H1 (cell line): Measurements from ENCODE around the gene HBD. TPM values are rescaled to one million over a fixed set of nuclear protein-coding genes. Genes with fewer than 3 reads are reported as not detected.

Source experiments
- CTCF ChIA-PET: fragments of 300-600 bp; sonication (Branson Sonifier 250); formaldehyde crosslinking; loops from one replicate; lab custom pipeline; 2021; ENCODE audit not compliant: partially characterized antibody; lab: Charles Lee
- POLR2A ChIA-PET: fragments of 300-600 bp; sonication (Branson Sonifier 250); formaldehyde crosslinking; loops from one replicate; lab custom pipeline; 2021; ENCODE audit warnings: inconsistent platforms; ENCODE audit not compliant: partially characterized antibody; lab: Charles Lee
- DNase-seq, 2 experiments: peaks; one replicate each; pipeline versions ENCODE4 v3.0.0 to v3.0.0-alpha.2; 2010 to 2022; ENCODE audit warnings: low spot score in 2 of 2, low read depth in 1 of 2, mixed read lengths in 1 of 2
- FAIRE-seq: peaks from 2 replicates; lab custom pipeline; 2011; peaks lifted over from hg19 to GRCh38; lab: Jason Lieb, UNC
- H2AFZ ChIP-seq: 2 replicates; pipeline ENCODE4 v1.8.1; 2012; ENCODE audit warnings: low read length, inconsistent platforms
- H2AK5ac ChIP-seq: 2 replicates; pipeline ENCODE4 v1.6.1; 2013; ENCODE audit warnings: low read depth, low read length
- H2BK120ac ChIP-seq: replicated peaks from 2 replicates; pipeline ENCODE3; 2013; ENCODE audit warnings: low read depth, low read length, inconsistent platforms
- H2BK12ac ChIP-seq: 2 replicates; pipeline ENCODE4 v1.6.1; 2013; ENCODE audit warnings: low read depth, low read length
- H2BK15ac ChIP-seq: 2 replicates; pipeline ENCODE4 v1.6.1; 2013; ENCODE audit warnings: low read length
- H2BK20ac ChIP-seq: 2 replicates; pipeline ENCODE4 v1.6.1; 2013; ENCODE audit warnings: low read length
- H2BK5ac ChIP-seq: 2 replicates; pipeline ENCODE4 v1.6.1; 2013; ENCODE audit warnings: low read depth, low read length
- H3K14ac ChIP-seq: 2 replicates; pipeline ENCODE4 v1.6.1; 2013; ENCODE audit warnings: inconsistent platforms; ENCODE audit not compliant: insufficient read length
- H3K18ac ChIP-seq: 2 replicates; pipeline ENCODE4 v1.6.1; 2013; ENCODE audit warnings: low read length; ENCODE audit errors: extremely low read depth
- H3K23ac ChIP-seq: 2 replicates; pipeline ENCODE4 v1.6.1; 2013; ENCODE audit warnings: inconsistent platforms; ENCODE audit not compliant: insufficient read length
- H3K23me2 ChIP-seq: 2 replicates; pipeline ENCODE4 v1.6.1; 2013; ENCODE audit warnings: low read depth, low read length
- H3K27ac ChIP-seq: 2 replicates; pipeline ENCODE4 v1.6.1; 2011; ENCODE audit warnings: low read depth, low read length, inconsistent platforms
- H3K27me3 ChIP-seq, 4 experiments: replicated peaks in 1 of 4; 1 replicate in 1 of 4; 2 replicates in 3 of 4; pipeline versions ENCODE4 v1.6.1 to v1.8.1; 2011 to 2013; ENCODE audit warnings: low read length in 3 of 4, mild to moderate bottlenecking in 3 of 4, inconsistent platforms in 2 of 4, mixed read lengths in 2 of 4, moderate library complexity in 1 of 4; ENCODE audit not compliant: control insufficient read depth in 3 of 4, insufficient read depth in 3 of 4; ENCODE audit errors: extremely low read depth in 1 of 4
- H3K36me3 ChIP-seq, 4 experiments: 2 replicates each; pipeline versions ENCODE4 v1.6.1 to v1.8.1; 2011 to 2013; ENCODE audit warnings: mild to moderate bottlenecking in 4 of 4, low read length in 3 of 4, moderate library complexity in 2 of 4, control low read depth in 1 of 4, inconsistent platforms in 1 of 4; ENCODE audit not compliant: insufficient read depth in 4 of 4, control insufficient read depth in 2 of 4
- H3K4ac ChIP-seq: replicated peaks from 2 replicates; pipeline ENCODE3; 2013; ENCODE audit warnings: low read length, low read depth, mixed read lengths, inconsistent platforms; ENCODE audit not compliant: insufficient read length
- H3K4me1 ChIP-seq, 4 experiments: replicated peaks in 1 of 4; 1 replicate in 1 of 4; 2 replicates in 3 of 4; pipeline versions ENCODE4 v1.6.1 to v1.8.1; 2011 to 2013; ENCODE audit warnings: low read length in 3 of 4, inconsistent platforms in 2 of 4, mixed read lengths in 1 of 4; ENCODE audit not compliant: insufficient read depth in 4 of 4, control insufficient read depth in 3 of 4
- H3K4me2 ChIP-seq, 2 experiments: 2 replicates each; pipeline versions ENCODE4 v1.6.1 to v1.8.1; 2011 to 2013; ENCODE audit warnings: low read depth in 2 of 2, low read length in 2 of 2, control low read depth in 1 of 2, inconsistent platforms in 1 of 2, mild to moderate bottlenecking in 1 of 2; ENCODE audit not compliant: insufficient read depth in 1 of 2
- H3K4me3 ChIP-seq, 4 experiments: fragments of 200-600, 300-600 bp in 1 of 4; sonication (generic), shearing (Covaris generic), sonication (Bioruptor Twin) in 1 of 4; 2 replicates each; pipeline versions ENCODE4 v1.5.1 to v1.8.1; 2011 to 2016; ENCODE audit warnings: low read length in 4 of 4, low read depth in 3 of 4, control low read depth in 2 of 4, inconsistent platforms in 2 of 4, mild to moderate bottlenecking in 2 of 4, mixed read lengths in 1 of 4, moderate library complexity in 1 of 4; ENCODE audit not compliant: insufficient read depth in 2 of 4; ENCODE audit errors: extremely low read depth in 1 of 4
- H3K56ac ChIP-seq: replicated peaks from 2 replicates; pipeline ENCODE3; 2013; ENCODE audit warnings: low read depth, mild to moderate bottlenecking, mixed read lengths, low read length, inconsistent platforms; ENCODE audit not compliant: insufficient read length
- H3K79me1 ChIP-seq: 2 replicates; pipeline ENCODE4 v1.6.1; 2013; ENCODE audit warnings: low read depth, low read length, control low read depth
- H3K79me2 ChIP-seq, 2 experiments: 2 replicates each; pipeline versions ENCODE4 v1.6.1 to v1.8.1; 2012 to 2013; ENCODE audit warnings: low read length in 2 of 2, mild to moderate bottlenecking in 2 of 2, inconsistent platforms in 1 of 2; ENCODE audit not compliant: insufficient read depth in 2 of 2, control insufficient read depth in 1 of 2
- H3K9ac ChIP-seq, 4 experiments: replicated peaks in 1 of 4; 1 replicate in 1 of 4; 2 replicates in 3 of 4; pipeline versions ENCODE4 v1.6.1 to v1.8.1; 2011 to 2013; ENCODE audit warnings: low read depth in 3 of 4, low read length in 3 of 4, control low read depth in 2 of 4, mild to moderate bottlenecking in 2 of 4, moderate library complexity in 2 of 4, inconsistent platforms in 1 of 4; ENCODE audit errors: extremely low read depth in 1 of 4
- H3K9me3 ChIP-seq, 2 experiments: 2 replicates each; pipeline versions ENCODE4 v1.6.1 to v1.8.1; 2012 to 2013; ENCODE audit warnings: mild to moderate bottlenecking in 2 of 2, moderate library complexity in 2 of 2, control low read depth in 1 of 2, inconsistent platforms in 1 of 2, low read depth in 1 of 2, low read length in 1 of 2, mixed read lengths in 1 of 2; ENCODE audit not compliant: insufficient read depth in 2 of 2
- H4K20me1 ChIP-seq, 2 experiments: replicated peaks in 1 of 2; 2 replicates each; pipeline versions ENCODE3 to v1.8.1; 2011 to 2013; ENCODE audit warnings: inconsistent platforms in 2 of 2, low read length in 2 of 2, mild to moderate bottlenecking in 1 of 2; ENCODE audit not compliant: insufficient read depth in 2 of 2, control insufficient read depth in 1 of 2
- H4K5ac ChIP-seq: 2 replicates; pipeline ENCODE4 v1.6.1; 2013; ENCODE audit warnings: low read length, low read depth, mixed read lengths, inconsistent platforms; ENCODE audit not compliant: insufficient read length
- H4K8ac ChIP-seq: 2 replicates; pipeline ENCODE4 v1.8.0; 2013; ENCODE audit warnings: mild to moderate bottlenecking, moderate library complexity, low read length, inconsistent platforms; ENCODE audit not compliant: insufficient read depth; ENCODE audit errors: extremely low read depth
- H4K91ac ChIP-seq: replicated peaks from 2 replicates; pipeline ENCODE3; 2013; ENCODE audit warnings: low read length, mixed read lengths, inconsistent platforms; ENCODE audit not compliant: insufficient read length
- ATF2 ChIP-seq: IDR thresholded peaks from 2 replicates; pipeline ENCODE4 v1.6.1; 2012; ENCODE audit warnings: low read length, inconsistent platforms
- TAF7 ChIP-seq: optimal IDR thresholded peaks from 2 replicates; pipeline ENCODE3; 2011; ENCODE audit warnings: low read depth, mild to moderate bottlenecking, inconsistent platforms, low read length, moderate library complexity, borderline replicate concordance
- WGBS, 2 experiments: shearing (Covaris generic) in 1 of 2; methylation state at CpG; one replicate each; pipeline versions ENCODE4 v1.1.6 to v1.1.7; 2013 to 2015; ENCODE audit warnings: low lambda C conversion rate in 2 of 2, mixed read lengths in 2 of 2, inconsistent platforms in 1 of 2, low coverage in 1 of 2, missing lambda C conversion rate in 1 of 2; ENCODE audit not compliant: insufficient replicate concordance in 2 of 2, insufficient coverage in 1 of 2, insufficient read length in 1 of 2; ENCODE audit errors: extremely low coverage in 1 of 2, missing lambda C conversion rate in 1 of 2; 5-methylcytosine and 5-hydroxymethylcytosine counted together
- polyA plus RNA-seq, 7 experiments: library from polyadenylated mRNA; depleted of rRNA in 3 of 7; stranded (reverse) in 5 of 7; unstranded in 2 of 7; fragments of >200 nt in 5 of 7; fragments of 200-250 nt in 2 of 7; gene quantifications; 1 replicate in 5 of 7; 2 replicates in 1 of 7; 4 replicates in 1 of 7; pipeline versions ENCODE4 v1.2.1 to v1.2.3, GENCODE V29; 2011 to 2013; ENCODE audit warnings: missing spikeins in 2 of 7, mixed read lengths in 2 of 7
- total RNA-seq: library from RNA; stranded (reverse); fragmentation: NEBNext Ultra II Directional; extraction: Animal tissue kit (Norgen Biotek cat#: 25700); gene quantifications from 2 replicates; pipeline ENCODE4 v1.2.1, GENCODE V29; 2021

The HBD gene
- total and polyA plus RNA-seq, 2 of the 8 experiments (the other 6 are each of a cell fraction or from before 2014, with no cell fraction given): not detected

DNA sequence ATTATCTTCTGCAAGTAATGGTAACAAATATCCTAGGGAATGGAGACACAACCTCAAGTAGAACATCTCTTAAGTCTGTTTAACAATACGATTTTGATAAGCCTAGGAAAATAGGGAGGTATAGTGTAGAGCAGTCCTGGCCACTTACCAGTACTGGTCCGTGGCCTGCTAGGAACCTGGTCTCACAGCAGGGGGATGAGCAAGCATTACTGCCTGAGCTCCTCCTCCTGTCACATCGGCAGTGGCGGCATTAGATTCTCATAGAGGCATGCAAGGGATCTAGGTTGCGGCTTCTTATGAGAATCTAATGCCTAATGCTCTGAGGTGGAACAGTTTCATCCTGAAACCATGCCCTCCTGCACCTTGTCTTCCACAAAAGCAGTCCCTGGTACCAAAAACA lies 38.2 kb downstream of the HBD start:
- H3K23me2 ChIP-seq: no peaks in the 10 kb centered on the region
- no peak overlapping the region for H2BK20ac ChIP-seq
- H3K36me3 ChIP-seq: no peaks in the 10 kb centered on the region
- FAIRE-seq (no peak), DNase-seq (no peak)
- H3K18ac ChIP-seq: no peak overlapping the region
- H3K4me1 ChIP-seq: peaks cover 0 to 3% (median 0%) of the 10 kb centered on the region in 4 experiments; a peak in 1 of 7 replicates
- H2BK120ac ChIP-seq: no peak overlapping the region
- H4K8ac ChIP-seq: no peak overlapping the region
- 83% methylated on average over 5 of the region's 5 CpGs; no CpG with 5 or more reads in 1 of the 2 experiments for WGBS, 2 experiments
- H3K9ac ChIP-seq: no peak overlapping the region
- H3K4me3 ChIP-seq: no peak overlapping the region
- TF ChIP-seq TAF7: no peak
- TF ChIP-seq ATF2: no peak
- no peak overlapping the region for H2BK5ac ChIP-seq
- ChIA-PET CTCF (no interaction called here), POLR2A (no interaction called here)
- H3K4ac ChIP-seq: no peak overlapping the region
- H3K4me2 ChIP-seq: no peak overlapping the region
- H2BK15ac ChIP-seq: no peak overlapping the region
- H2AFZ ChIP-seq: no peak overlapping the region
- no peak overlapping the region for H2BK12ac ChIP-seq
- H3K23ac ChIP-seq: no peak overlapping the region
- no peak overlapping the region for H4K5ac ChIP-seq
- no peak overlapping the region for H3K56ac ChIP-seq
- no peak overlapping the region for H3K14ac ChIP-seq
- H4K20me1 ChIP-seq: no peaks in the 10 kb centered on the region
- no peaks in the 10 kb centered on the region for H3K79me2 ChIP-seq
- H3K27ac ChIP-seq: no peak overlapping the region
- no peak overlapping the region for H4K91ac ChIP-seq
- H3K9me3 ChIP-seq: peaks cover 0 to 3% of the 10 kb centered on the region in 2 experiments; a peak in 1 of 4 replicates
- no peaks in the 10 kb centered on the region for H3K27me3 ChIP-seq
- H3K79me1 ChIP-seq: no peaks in the 10 kb centered on the region
- H2AK5ac ChIP-seq: no peak overlapping the region
